A673 (cell line): ENCODE results near the gene TRIP4. TPM values are rescaled to one million over a fixed set of nuclear protein-coding genes. Genes with fewer than 3 reads are reported as not detected.

Experiments
- BruUV-seq: library from RNA; stranded (reverse); fragments of 400-500 nt; replicated peaks from 2 replicates; lab custom pipeline; 2021; lab: Mats Ljungman, UMichigan
- CTCF ChIA-PET: fragments of 300-600 bp; sonication (Branson Sonifier 250); formaldehyde crosslinking; loops from one replicate; lab custom pipeline; 2022; ENCODE audit warnings: antibody characterized with exemption; lab: Charles Lee
- POLR2A ChIA-PET: fragments of 300-600 bp; sonication (Branson Sonifier 250); formaldehyde crosslinking; loops from one replicate; lab custom pipeline; 2022; ENCODE audit warnings: antibody characterized with exemption; ENCODE audit not compliant: low non-redundant PET; lab: Charles Lee
- DNase-seq: peaks from one replicate; pipeline ENCODE4 v3.0.0-alpha.2; 2015; ENCODE audit warnings: low spot score
- H3K27ac ChIP-seq: fragments of 200-600 bp; sonication (generic); 2 replicates; pipeline ENCODE4 v1.5.1; 2016; ENCODE audit warnings: mixed run types, low read depth, mild to moderate bottlenecking, mixed read lengths, antibody characterized with exemption, low read length; ENCODE audit not compliant: poor library complexity, severe bottlenecking
- H3K27me3 ChIP-seq: fragments of 200-600 bp; sonication (generic); replicated peaks from 2 replicates; pipeline ENCODE4 v1.6.1; 2017; ENCODE audit warnings: mixed run types, low read depth, mild to moderate bottlenecking, mixed read lengths, antibody characterized with exemption, low read length; ENCODE audit not compliant: insufficient read depth, poor library complexity
- H3K36me3 ChIP-seq: fragments of 200-600 bp; sonication (generic); 2 replicates; pipeline ENCODE4 v1.6.1; 2016; ENCODE audit warnings: mixed run types, mild to moderate bottlenecking, mixed read lengths, antibody characterized with exemption, low read length; ENCODE audit not compliant: insufficient read depth, poor library complexity, severe bottlenecking
- H3K4me1 ChIP-seq: fragments of 200-600 bp; sonication (generic); 2 replicates; pipeline ENCODE4 v1.6.1; 2017; ENCODE audit warnings: mixed run types, mild to moderate bottlenecking, mixed read lengths, antibody characterized with exemption, low read length; ENCODE audit not compliant: insufficient read depth, poor library complexity, severe bottlenecking
- H3K4me3 ChIP-seq: fragments of 200-600 bp; sonication (generic); 2 replicates; pipeline ENCODE4 v1.5.1; 2016; ENCODE audit warnings: low read depth, mixed run types, mild to moderate bottlenecking, mixed read lengths, low read length; ENCODE audit not compliant: poor library complexity, severe bottlenecking
- H3K9me3 ChIP-seq: fragments of 200-600 bp; sonication (generic); 2 replicates; pipeline ENCODE4 v1.6.1; 2016; ENCODE audit warnings: mixed run types, low read depth, mild to moderate bottlenecking, mixed read lengths, antibody characterized with exemption, low read length; ENCODE audit not compliant: poor library complexity, severe bottlenecking
- CTCF ChIP-seq: fragments of 300-800, 200-600 bp; sonication (generic); conservative IDR thresholded peaks from 2 replicates; pipeline ENCODE4 v1.5.1; 2017; ENCODE audit warnings: low read depth, mild to moderate bottlenecking, antibody characterized with exemption, low read length, moderate library complexity, mixed read lengths
- EZH2 ChIP-seq: fragments of 200-600 bp; sonication (generic); IDR thresholded peaks from 2 replicates; pipeline ENCODE4 v1.6.1; 2017; ENCODE audit warnings: borderline replicate concordance, low read depth, mild to moderate bottlenecking, mixed read lengths, antibody characterized with exemption, low read length; ENCODE audit not compliant: poor library complexity, severe bottlenecking
- intact Hi-C: fragments of 100-400 bp; cut with micrococcal nuclease; formaldehyde crosslinking; loops from one replicate; pipeline ENCODE4 v1.10.0; 2022; ENCODE audit not compliant: unreplicated experiment
- total RNA-seq: library from RNA; stranded (reverse); gene quantifications from 2 replicates; pipeline ENCODE4 v1.2.3, GENCODE V29; 2021

Gene TRIP4
- total RNA-seq, 1 experiment from 2014 or later = 24.9 TPM

- Histone ChIP-seq H3K9me3 (no peaks in the 10 kb centered on the region), H3K4me1 (peaks cover 55% of the 10 kb centered on the region), H3K27me3 (no peaks in the 10 kb centered on the region), H3K36me3 (no peaks in the 10 kb centered on the region), H3K27ac (peak overlapping the region; percentile 44), H3K4me3 (no peak overlapping the region)
- CTCF ChIA-PET = no interaction called here
- BruUV-seq = no TSS peak
- POLR2A ChIA-PET = no interaction called here
- TF ChIP-seq EZH2 = no peak
- no peak for TF ChIP-seq CTCF
- DNase-seq = peak; percentile 33
- intact Hi-C loops = no loop called here
Measured at GRCh38 chr15:64348455-64348854, 39.2 kb upstream of the TRIP4 start.

GRCh38 chr15:64349375-64349774 is 38.3 kb upstream of the TRIP4 start:
- ChIA-PET CTCF (no interaction called here), POLR2A (no interaction called here)
- H3K27ac ChIP-seq = no peak overlapping the region
- no peak for DNase-seq
- intact Hi-C loops = no loop called here
- peaks cover 47% of the 10 kb centered on the region for H3K4me1 ChIP-seq
- no peaks in the 10 kb centered on the region for H3K9me3 ChIP-seq
- no peaks in the 10 kb centered on the region for H3K27me3 ChIP-seq
- no peak overlapping the region for H3K4me3 ChIP-seq
- TF ChIP-seq CTCF = no peak
- TF ChIP-seq EZH2 = no peak
- BruUV-seq = no TSS peak
- H3K36me3 ChIP-seq = no peaks in the 10 kb centered on the region

DNA sequence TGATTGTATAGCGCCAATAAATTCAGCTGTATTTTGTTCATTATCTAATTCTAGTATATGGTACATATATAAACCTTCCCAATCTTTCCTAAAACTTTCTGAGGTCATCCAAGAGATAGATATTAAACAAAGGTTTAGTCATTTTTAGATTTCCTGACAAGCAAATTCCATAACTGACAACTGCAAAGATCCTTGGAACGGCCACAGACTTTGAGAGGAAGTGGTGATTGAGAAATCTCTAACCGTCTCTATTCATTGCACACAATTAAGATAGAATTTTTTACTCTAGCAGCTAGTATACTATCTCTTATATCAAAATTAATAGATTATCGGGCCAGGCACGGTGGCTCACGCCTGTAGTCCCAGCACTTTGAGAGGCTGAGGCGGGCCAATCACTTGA is 36.4 kb upstream of the TRIP4 start:
- BruUV-seq = no TSS peak
- H3K27me3 ChIP-seq = no peaks in the 10 kb centered on the region
- peak overlapping the region; percentile 47 for H3K27ac ChIP-seq
- no peaks in the 10 kb centered on the region for H3K9me3 ChIP-seq
- no peaks in the 10 kb centered on the region for H3K36me3 ChIP-seq
- intact Hi-C loops = no loop called here
- POLR2A ChIA-PET = interaction anchor here (0.7 kb wide), 1 partner anchor 48 kb away, joined by 3 read pairs; no protein-coding TSS in a partner anchor
- H3K4me3 ChIP-seq = no peak overlapping the region
- CTCF ChIA-PET = no interaction called here
- H3K4me1 ChIP-seq = peaks cover 42% of the 10 kb centered on the region
- DNase-seq = peak; percentile 14
- TF ChIP-seq CTCF = no peak
- no peak for TF ChIP-seq EZH2
